Measurements from ENCODE around the gene KCND2.

KCND2 gene

GRCh38 chr7:120475994-120476393, 203.0 kb downstream of the KCND2 start:
- Histone ChIP-seq H3K27me3 (ENCODE audit: control insufficient read depth, insufficient read depth, low read length) (no peaks in the 10 kb centered on the region), H3K4me3 (ENCODE audit: low read depth, low read length) (no peak overlapping the region), H3K9ac (no peak overlapping the region), H3K4me1 (no peaks in the 10 kb centered on the region), H3K36me3 (ENCODE audit: control insufficient read depth, insufficient read depth, low read length) (no peaks in the 10 kb centered on the region), H3K9me3 (ENCODE audit: control insufficient read depth, low read length) (no peaks in the 10 kb centered on the region), H3K27ac (no peak overlapping the region), H2AFZ (no peak overlapping the region), H3K4me2 (ENCODE audit: low read length) (no peak overlapping the region), H3K79me2 (no peaks in the 10 kb centered on the region)
- TF ChIP-seq, protein P1, sequence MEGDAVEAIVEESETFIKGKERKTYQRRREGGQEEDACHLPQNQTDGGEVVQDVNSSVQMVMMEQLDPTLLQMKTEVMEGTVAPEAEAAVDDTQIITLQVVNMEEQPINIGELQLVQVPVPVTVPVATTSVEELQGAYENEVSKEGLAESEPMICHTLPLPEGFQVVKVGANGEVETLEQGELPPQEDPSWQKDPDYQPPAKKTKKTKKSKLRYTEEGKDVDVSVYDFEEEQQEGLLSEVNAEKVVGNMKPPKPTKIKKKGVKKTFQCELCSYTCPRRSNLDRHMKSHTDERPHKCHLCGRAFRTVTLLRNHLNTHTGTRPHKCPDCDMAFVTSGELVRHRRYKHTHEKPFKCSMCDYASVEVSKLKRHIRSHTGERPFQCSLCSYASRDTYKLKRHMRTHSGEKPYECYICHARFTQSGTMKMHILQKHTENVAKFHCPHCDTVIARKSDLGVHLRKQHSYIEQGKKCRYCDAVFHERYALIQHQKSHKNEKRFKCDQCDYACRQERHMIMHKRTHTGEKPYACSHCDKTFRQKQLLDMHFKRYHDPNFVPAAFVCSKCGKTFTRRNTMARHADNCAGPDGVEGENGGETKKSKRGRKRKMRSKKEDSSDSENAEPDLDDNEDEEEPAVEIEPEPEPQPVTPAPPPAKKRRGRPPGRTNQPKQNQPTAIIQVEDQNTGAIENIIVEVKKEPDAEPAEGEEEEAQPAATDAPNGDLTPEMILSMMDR (IDR thresholded peaks at IDR 0.05): no peak

- no peak overlapping the region for H2AFZ ChIP-seq
- no peaks in the 10 kb centered on the region for H3K36me3 ChIP-seq (ENCODE audit: control insufficient read depth, insufficient read depth, low read length)
- H3K9ac ChIP-seq: no peak overlapping the region
- H3K79me2 ChIP-seq: no peaks in the 10 kb centered on the region
- H3K4me1 ChIP-seq: no peaks in the 10 kb centered on the region
- H3K4me3 ChIP-seq (ENCODE audit: low read depth, low read length): no peak overlapping the region
- TF ChIP-seq, protein P1 (IDR thresholded peaks at IDR 0.05): no peak
- no peaks in the 10 kb centered on the region for H3K27me3 ChIP-seq (ENCODE audit: control insufficient read depth, insufficient read depth, low read length)
- H3K4me2 ChIP-seq (ENCODE audit: low read length): no peak overlapping the region
- H3K9me3 ChIP-seq (ENCODE audit: control insufficient read depth, low read length): no peaks in the 10 kb centered on the region
- H3K27ac ChIP-seq: no peak overlapping the region
Measured at GRCh38 chr7:120480472-120480871, 207.5 kb downstream of the KCND2 start.

DNA sequence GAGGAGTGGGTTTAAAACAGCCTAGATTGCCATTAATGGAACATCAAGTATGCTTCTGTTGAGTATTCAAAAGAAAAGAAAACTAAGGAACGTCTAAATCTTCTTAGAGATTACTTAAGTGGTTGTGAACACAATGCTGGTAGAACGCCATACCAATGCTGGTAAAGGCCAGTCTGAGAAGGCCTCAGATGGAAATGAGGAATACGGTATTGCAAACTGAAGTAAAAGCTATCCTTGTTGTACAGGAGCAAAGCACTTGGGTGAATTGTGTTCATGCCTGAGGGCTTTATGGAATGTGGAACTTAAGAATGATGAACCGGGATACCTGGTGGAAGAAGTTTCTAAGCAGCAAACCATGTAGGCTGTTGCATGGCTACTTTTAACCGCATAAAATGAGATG, 208.0 kb downstream of the KCND2 start:
- no peaks in the 10 kb centered on the region for H3K79me2 ChIP-seq
- no peaks in the 10 kb centered on the region for H3K4me1 ChIP-seq
- TF ChIP-seq, protein P1 (IDR thresholded peaks at IDR 0.05): no peak

GRCh38 chr7:120486164-120486563, 213.2 kb downstream of the KCND2 start:
- TF ChIP-seq, protein P1 (IDR thresholded peaks at IDR 0.05): no peak
- Histone ChIP-seq H3K4me1 (no peaks in the 10 kb centered on the region), H3K9me3 (ENCODE audit: control insufficient read depth, low read length) (no peaks in the 10 kb centered on the region), H3K27me3 (ENCODE audit: control insufficient read depth, insufficient read depth, low read length) (no peaks in the 10 kb centered on the region), H3K4me3 (ENCODE audit: low read depth, low read length) (no peak overlapping the region), H3K27ac (no peak overlapping the region), H3K36me3 (ENCODE audit: control insufficient read depth, insufficient read depth, low read length) (no peaks in the 10 kb centered on the region), H3K4me2 (ENCODE audit: low read length) (no peak overlapping the region), H2AFZ (no peak overlapping the region), H3K9ac (no peak overlapping the region), H3K79me2 (no peaks in the 10 kb centered on the region)

More for the DNA sequence above, 208.0 kb downstream of the KCND2 start:
- Histone ChIP-seq H2AFZ (no peak overlapping the region), H3K4me3 (ENCODE audit: low read depth, low read length) (no peak overlapping the region), H3K27me3 (ENCODE audit: control insufficient read depth, insufficient read depth, low read length) (no peaks in the 10 kb centered on the region), H3K36me3 (ENCODE audit: control insufficient read depth, insufficient read depth, low read length) (no peaks in the 10 kb centered on the region), H3K27ac (no peak overlapping the region), H3K9ac (no peak overlapping the region), H3K4me2 (ENCODE audit: low read length) (no peak overlapping the region), H3K9me3 (ENCODE audit: control insufficient read depth, low read length) (no peaks in the 10 kb centered on the region)

DNA sequence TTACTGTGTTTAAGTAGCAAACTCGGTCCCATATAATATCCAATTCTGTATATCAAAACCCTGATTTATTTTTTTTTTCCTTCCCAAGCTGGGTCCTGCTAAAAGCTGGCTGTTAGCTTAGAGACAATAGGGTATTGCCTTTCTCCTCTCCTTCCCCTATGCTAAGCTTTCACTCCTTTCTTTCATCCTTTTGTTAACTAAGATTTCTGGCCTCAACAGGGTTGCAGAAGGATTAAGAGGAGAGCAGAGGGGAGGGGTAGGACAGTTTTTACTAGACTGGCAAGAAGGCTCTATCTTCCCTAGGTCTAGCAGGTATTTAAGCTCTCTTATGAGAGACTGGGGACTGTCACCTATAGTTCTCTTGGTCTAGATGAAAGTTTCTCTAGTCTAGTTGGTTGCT, 229.2 kb downstream of the KCND2 start:
- Histone ChIP-seq H3K4me2 (ENCODE audit: low read length) (no peak overlapping the region), H3K9ac (no peak overlapping the region), H3K9me3 (ENCODE audit: control insufficient read depth, low read length) (no peaks in the 10 kb centered on the region), H3K27me3 (ENCODE audit: control insufficient read depth, insufficient read depth, low read length) (no peaks in the 10 kb centered on the region), H3K79me2 (no peaks in the 10 kb centered on the region), H3K27ac (no peak overlapping the region), H3K4me1 (no peaks in the 10 kb centered on the region), H3K4me3 (ENCODE audit: low read depth, low read length) (no peak overlapping the region), H3K36me3 (ENCODE audit: control insufficient read depth, insufficient read depth, low read length) (no peaks in the 10 kb centered on the region), H2AFZ (no peak overlapping the region)
- TF ChIP-seq, protein P1 (IDR thresholded peaks at IDR 0.05): no peak

Data from parathyroid adenoma (tissue), 2 donors.